ENCODE data around the gene BST2.
A peak's percentile ranks its signal among the peaks of the same experiment; 100 is the strongest.
"Not testable (repeated sequence)": the region's sequence is repeated elsewhere in the genome, so short reads cannot be mapped to it uniquely, and the experiment has no call there.

The BST2 gene

DNA sequence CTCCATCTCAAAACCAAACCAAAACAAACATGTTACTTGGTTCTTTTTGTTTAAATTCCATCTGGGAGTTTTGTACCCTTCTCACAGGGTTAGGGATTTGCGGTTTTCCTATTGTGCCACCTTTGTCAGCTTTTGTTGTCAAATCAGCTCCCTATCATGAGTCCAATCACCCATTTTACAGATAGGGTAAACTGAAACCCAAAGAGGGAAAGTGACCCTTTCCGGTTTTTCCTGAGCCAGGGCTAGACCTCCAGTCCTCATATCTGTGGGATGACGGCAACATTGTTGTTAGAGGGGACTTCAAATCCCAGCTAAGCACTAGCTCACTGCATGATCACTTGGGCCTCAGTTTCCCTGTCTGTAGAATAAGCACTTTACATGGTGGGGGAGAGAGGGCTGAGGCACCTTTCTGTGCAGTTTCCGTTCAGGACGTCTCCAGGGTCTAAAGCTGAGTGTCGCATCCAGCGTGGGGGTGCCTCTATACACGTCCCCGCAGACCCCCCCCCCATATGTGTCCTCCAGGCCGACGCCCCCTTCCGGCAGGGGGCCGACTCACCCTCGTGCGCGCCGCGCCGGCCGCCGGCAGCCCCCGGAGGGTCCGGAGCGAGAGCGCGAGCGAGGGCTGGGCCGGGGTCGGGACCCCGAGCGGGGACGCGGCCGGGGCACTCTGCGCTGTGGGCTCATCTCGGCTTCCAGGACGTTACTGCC, 15.3 kb downstream of the BST2 start:
- DNase-seq (ENCODE audit: low read depth in 2 of 2) = no peak

DNA sequence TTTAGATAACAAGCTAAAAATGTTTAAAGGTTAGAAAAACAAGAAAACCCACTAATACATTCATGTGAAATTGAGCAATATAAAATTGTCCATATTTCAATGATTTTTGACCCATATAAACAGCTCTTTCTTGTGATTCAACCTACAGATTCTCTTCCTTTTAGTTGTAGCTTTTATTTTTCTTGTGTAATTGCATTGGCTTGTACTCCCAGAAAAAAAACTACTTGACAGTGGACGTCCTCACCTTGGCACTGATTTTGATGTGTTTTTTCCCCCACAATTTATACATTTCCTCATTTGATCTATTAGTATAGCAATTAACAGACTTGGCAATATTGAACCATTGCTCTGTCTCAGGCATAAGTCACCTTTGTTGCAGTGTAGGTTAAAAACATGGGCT, 16.1 kb downstream of the BST2 start:
- DNase-seq (ENCODE audit: low read depth in 2 of 2) = no peak

DNA sequence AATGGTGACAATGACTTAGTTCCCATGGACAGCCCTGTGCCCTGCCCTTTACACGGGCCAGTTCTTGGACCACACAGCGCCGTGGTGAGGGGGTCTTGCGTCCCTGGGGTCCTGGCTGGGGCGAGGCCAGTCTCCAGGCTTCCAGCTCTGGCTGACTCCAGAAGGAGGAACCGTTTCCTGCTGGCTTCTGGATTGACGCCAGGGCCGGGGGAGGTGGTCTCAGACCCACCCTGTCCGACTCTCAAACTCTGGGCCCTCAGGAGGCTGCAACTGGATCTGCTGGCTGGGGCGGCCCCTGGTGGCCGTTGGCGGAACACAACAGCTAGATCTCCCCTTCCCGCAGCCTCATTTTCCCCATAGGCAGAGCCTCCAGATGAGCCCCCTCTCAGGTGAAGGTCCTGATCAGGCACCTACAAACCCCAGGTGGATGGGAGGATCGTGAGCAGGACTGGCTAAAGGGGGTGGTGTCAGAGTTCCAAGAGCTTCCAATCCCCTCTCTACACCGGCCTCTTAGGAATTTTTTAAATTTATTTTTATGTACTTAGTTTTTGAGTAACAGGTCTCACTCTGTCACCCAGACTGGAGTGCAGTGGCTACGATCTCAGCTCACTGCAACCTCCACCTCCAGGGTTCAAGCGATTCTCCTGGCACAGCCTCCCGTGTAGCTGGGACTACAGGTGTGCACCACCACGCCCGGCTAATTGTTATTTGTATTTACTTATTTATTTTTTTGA, 19.4 kb downstream of the BST2 start:
- peak in 1 of 2 experiments; percentile 20 for DNase-seq (ENCODE audit: low read depth in 2 of 2)

DNA sequence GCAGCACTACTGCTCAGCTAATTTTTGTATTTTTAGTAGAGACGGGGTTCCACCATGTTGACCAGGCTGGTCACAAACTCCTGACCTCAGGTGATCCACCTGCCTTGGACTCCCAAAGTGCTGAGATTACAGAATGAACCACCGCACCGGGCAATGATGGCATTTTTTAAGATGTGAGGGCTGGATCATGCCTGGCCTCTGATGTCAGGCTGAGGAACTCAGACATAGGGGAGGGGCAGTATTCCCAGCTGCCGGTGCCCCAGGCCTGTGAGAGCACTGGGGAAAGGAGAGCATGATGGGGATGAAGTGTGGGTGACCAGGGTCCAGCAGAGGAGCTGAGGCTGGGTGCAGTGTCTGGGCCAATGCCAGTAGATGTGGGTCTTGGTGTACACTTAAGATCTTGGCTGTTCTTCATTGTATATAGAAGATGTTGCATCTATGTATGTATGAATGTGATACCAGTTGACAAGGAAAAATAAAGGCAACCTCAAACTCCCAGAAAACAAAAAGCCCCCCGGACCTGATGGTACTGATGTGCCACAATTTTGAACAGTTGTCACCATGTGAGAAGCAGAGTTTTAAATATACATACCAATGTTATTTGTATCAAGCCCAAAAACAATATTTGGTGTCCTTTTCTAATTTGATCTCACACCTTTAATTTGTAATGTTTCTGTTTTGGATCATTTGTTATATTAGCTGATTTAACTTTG, 24.8 kb downstream of the BST2 start:
- DNase-seq (ENCODE audit: low read depth in 2 of 2) = no peak

DNA sequence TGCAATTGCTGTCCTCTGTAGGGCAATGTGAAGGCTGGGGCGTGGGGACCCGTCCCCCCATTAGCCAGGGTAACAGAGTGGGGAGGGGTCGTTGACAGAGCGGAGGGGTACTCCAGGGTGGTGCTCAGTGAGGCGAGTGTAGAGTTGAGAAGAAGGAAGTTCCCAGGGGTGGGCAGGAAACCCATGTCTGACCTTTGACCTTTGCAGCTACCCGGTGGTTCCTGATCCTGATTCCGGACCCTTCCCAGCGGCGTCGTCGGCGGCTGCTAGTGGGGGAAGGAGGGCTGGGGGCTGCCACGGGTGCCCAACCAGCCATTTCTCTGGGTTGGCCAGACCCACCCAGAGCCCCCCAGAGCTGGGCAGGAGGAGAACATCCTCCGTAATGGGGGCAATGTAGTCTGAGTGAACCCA, 26.2 kb downstream of the BST2 start:
- no peak for DNase-seq (ENCODE audit: low read depth in 2 of 2)

DNA sequence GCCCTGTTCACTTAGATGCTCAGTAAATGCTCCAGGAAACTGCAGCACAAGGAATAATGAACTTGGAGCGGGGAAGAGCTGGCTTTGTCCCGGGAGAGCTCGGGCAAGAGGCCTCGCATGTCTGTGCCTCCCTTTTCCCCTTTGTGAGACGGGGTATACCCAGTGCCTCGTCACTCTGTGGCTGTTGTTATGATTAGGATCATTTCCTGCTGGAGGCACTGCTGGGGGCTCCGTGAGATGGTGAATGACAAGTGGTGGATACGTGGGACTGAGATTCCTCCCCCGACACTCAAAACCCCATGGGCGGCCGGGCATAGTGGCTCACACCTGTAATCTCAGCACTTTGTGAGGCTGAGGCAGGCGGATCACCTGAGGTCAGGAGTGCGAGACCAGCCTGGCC, 27.2 kb downstream of the BST2 start:
- no peak for DNase-seq (ENCODE audit: low read depth in 2 of 2)

DNA sequence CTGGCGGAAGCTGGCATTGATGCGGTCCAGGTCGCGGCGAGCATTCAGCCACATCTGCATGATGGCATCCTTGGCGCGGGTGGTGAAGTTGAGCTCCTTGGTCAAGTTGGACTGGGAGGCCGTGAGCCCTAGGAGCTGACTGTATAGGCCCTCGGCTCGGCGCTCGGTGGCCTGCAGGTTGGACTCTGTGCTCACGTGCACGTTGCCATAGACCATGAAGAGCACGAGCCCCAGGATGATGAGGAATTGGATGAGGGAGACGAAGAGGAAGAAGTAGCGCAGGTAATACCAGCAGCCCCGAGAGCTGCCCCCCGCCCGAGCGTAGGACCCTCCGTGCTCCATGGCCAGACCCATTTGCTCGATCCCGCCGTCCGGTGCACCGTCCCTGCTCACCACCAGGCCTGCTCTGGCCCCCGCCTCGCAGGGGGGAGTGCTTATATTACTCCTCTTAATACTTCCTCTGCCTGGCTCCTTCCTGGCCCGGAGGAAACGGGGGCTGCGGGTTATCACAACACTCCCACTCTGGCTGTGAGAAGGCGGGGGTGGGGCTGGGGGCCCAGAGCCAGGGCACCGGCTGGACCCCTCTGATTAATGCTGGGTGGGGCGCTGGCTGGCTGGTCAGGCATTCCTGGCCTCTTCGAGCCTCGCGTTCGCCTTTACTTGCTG, 28.4 kb downstream of the BST2 start, which contains the start of gene PLVAP:
Gene PLVAP (minus strand): TSS at position 408 of the 666 bp plus-strand sequence. CDS start 54 bp downstream, at position 354.
- no peak for DNase-seq (ENCODE audit: low read depth in 2 of 2)

DNA sequence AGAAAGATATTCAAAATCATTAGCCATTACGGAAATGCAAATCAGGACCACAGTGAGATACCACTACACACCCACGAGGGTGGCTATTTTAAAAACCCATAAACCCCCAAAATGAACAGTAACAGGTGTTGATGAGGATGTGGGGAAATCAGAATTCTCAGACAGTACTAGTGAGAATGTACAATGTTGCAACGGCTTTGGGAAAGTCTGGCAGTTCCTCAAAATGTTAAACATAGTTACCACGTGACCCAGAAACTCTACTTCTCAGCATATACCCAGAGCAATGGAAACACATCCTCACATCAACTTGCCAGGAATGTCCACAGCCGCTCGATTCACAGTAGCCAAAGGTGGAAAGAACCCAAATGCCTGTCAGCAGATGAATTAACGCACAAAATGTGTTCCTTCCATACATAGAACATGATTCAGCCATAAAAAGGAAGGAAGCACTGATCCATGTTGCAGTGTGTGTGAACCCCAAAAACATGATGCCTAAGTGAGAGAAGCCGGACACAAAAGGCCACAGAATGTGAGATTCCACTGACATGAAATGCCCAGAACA, 35.3 kb downstream of the BST2 start:
- peak; percentile 17 to 20 for DNase-seq (ENCODE audit: low read depth in 2 of 2)

DNA sequence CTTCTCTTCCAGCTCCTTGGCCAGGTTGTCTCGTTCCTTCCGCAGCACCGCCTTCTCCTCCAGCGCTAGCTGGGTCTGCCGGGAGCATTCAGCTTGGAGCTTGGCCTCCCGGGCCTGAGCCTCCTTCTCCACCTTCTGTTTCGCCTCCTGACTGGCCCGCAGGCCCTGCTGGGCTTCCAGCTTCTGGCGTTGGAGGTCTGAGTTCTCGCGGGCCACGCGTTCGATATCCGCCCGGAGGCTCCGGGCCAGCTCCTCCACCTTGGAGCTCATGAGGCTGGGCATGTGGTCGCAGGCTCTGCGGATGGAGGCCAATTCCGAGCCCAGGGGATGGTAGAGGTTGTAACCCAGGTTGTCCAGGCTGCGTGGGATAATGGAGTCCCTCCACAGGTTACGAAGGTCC, 40.1 kb downstream of the BST2 start:
- no peak for DNase-seq (ENCODE audit: low read depth in 2 of 2)

DNA sequence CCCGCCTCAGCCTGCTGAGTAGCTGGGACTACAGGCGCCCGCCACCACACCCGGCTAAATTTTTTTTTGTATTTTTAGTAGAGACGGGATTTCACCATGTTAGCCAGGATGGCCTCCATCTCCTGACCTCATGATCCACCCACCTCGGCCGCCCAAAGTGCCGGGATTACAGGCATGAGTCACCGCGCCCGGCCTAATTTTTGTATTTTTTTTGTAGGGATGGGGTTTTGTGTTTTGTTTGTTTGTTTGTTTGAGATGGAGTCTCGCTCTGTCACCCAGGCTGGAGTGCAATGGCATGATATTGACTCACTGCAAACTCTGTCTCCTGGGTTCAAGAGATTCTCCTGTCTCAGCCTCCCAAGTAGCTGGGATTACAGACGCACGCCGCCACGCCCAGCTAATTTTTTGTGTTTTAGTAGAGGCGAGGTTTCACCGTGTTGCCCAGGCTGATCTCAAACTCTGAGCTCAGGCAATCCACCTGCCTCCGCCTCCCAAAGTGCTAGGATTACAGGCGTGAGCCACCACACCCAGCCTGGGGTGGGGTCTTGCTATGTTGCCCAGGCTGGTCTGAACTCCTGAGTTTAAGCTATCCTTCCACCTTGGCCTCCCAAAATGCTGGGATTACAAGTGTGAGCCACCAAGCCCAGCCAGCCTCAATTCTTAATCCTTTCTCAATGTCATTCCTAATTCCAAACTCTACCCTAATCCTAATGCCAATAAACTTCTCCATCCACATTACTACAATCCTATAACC, 41.4 kb downstream of the BST2 start:
- DNase-seq (ENCODE audit: low read depth in 2 of 2) = not testable (repeated sequence)

DNA sequence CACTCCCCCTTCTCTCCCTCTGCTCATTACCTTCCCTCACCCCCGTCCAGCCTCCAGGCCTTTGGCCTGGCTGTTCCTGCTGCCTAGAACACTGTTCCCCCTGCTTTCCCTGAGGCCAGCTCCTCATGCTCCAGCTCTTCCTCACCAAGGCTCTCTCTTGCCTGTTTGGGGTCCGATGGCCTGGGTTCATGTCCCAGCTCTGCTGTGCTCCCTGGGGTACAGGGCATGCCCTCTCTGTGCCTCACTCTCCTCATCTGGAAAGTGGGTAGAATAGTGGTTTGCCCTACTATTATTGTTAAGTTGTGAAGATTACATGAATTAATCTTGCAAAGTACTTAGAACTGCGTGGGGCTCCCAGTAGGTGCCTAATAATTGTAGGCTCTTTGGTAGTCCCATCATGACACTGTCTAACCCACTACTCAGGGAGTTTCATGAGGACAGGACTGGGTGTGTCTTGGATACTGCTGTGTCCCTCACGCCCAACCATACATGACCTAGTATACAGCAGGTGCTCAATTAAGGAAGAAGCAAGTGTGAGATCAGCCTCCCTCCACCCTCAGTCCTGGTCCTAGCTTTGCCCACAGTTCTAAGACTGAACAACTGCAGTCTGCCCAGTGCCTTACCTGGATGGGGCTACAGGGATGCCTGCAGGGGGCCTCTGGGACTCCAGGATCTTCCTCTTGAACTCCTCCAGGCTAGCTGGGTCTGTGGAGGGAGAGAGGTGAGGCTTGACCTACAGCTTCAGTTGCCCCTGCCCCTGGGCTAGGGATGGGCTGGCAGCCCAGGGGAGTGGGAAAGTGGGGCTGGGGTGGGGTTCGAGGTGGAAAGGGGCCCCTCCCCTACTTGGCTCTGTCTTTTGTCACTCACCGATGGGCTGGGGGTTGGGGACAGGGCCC, 45.3 kb downstream of the BST2 start:
- no peak for DNase-seq (ENCODE audit: low read depth in 2 of 2)

DNA sequence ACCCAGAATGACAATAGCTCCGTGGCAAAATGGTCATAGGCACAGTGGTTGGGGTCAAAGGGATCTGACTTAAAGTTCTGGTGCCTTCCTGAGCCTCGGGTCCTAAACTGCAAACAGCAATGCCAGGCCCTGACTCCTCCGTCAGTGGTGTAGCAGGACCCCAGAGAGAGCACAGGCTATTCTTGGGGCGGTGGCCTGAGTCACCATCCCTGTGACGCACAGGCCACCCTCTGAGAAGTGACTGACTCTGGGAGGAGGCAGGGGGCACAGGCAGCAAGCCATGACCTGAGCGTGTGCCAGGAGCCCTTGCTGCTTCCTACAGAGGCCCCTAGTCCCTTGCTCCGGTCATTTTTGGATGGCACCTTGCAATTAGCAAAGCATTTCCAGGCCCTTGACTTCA, 47.0 kb downstream of the BST2 start:
- no peak for DNase-seq (ENCODE audit: low read depth in 2 of 2)

DNA sequence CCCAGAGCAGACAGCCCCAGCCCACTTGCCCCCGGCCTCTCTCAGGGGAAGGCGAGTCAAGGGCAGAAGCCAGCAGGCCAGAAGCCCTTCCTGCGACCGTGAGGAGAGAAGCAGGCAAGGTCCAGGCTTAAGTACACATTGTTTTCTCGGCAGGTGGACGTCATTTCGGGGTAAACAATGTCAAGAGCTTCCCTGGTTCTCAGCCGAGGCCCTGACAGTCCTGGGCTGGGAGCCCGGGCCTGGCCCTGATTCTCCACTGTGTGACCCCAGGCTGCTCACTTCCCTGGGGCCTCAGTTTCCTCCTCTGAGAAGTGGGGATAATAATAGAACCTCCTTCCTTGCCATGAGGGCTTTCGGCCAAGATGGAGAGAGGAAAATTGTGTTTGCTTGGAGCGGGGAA, 47.7 kb downstream of the BST2 start:
- DNase-seq (ENCODE audit: low read depth in 2 of 2) = no peak

DNA sequence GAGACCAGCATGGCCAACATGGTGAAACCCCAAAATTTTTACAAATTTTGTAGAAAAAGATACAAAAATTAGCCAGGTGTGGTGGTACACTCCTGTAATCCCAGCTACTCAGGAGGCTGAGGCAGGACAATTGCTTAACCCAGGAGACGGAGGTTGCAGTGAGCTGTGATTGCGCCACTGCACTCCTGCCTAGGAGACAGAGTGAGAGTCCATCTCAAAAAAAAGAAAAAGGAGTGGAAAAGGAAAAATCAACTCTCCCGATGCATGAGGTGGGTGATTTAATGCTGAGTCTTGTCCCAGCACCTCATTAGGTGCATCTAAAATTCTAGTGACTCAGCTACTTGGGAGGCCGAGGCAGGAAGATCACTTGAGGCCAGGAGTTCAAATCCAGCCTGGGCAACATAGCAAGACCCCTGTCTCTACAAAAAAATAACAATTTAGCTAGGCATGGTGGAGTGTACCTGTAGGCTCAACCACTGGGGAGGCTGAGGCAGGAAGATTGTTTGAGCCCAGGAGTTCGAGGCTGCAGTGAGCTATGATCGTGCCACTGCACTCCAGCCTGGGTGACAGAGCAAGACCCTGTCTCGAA, 48.3 kb downstream of the BST2 start:
- DNase-seq (ENCODE audit: low read depth in 2 of 2) = no peak

DNA sequence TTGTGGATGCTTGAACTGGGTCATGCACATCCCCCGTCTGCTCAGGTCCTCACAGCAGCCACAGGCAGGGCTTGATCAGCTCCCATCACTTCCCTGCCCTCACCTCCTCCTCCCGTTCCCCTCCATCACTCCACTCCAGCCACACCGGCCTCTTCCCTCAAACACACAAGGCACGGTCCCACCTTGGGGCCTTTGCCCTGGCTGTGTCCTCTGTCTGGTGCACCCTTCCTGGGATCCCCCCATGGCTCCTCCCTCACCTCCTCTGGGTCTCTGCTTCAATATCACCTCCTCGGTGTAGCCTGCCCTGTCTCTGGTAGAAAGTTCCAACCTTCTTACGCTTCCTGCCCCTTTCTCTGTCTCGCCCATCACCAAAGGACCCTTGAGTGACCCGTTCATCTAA, 52.0 kb downstream of the BST2 start:
- DNase-seq (ENCODE audit: low read depth in 2 of 2) = no peak

Data from fibroblast of skin of left quadriceps (primary cell).